Measurements from ENCODE around the gene NFASC.

NFASC gene

DNA sequence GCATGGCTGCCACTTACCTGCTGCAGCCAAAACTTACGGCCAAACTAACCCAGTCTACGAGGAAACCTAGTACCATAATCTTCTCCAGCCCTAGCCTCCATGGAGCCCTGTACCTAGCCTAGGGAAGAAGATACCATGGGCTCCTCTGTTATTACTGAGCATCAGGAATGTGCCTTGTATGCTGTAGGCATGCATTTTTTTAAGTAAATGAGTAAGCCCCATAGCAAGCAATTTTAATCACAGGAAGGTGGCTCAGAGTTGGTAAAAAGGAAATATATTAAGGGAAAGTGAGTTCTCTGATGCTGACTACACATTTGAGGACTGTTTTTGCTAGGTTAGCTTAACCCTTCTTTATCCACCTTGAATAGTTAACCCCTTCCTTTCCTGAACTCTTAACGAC is 21.2 kb downstream of the NFASC start:
- no peak for DNase-seq

GRCh38 chr1:204894031-204894430 is 23.4 kb downstream of the NFASC start:
- no peak for DNase-seq

DNA sequence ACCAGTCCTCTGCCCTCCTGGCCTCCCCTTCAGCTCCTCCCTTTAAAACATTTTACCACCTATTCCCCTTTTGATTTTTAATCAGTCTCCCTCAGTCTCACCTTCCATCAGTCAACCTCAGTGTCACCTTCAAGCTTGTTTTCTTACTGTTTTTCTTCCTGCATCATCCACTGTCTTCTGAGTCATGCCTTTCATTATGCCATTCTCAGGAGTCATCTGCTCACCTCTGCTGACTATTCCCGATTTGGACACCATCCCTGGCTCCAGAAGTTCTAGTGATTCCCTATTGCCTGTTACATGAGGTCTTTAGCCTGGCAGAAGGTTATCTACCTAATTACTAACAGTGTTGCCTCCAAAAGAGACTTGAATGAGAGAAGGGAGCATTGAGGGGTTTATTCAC is 23.9 kb downstream of the NFASC start:
- no peak for DNase-seq

DNA sequence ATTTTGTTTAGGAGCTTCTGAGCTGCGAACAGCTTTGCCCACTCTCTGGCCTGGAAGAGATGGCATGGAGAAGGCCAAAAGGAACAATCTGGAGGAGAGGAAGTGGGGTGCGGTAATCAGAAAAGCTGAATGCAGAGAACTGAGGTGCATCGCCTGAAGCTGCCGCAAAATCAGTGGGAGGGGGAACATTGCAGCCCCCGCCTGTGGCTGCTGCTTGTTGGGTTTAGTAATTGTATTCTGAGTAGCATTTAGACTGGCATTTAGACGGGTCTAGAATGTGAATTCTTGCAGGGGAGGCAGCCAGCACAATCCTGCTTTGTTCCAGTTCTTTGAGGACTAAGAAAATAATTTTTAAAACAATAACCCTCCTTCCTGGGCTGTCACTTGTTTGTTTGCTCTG is 25.4 kb downstream of the NFASC start:
- DNase-seq, result no peak

- DNase-seq, result no peak
Measured at GRCh38 chr1:204896787-204897469, 26.3 kb downstream of the NFASC start.

- no peak for DNase-seq
Measured at GRCh38 chr1:204900721-204901120, 30.1 kb downstream of the NFASC start.

GRCh38 chr1:204902671-204903070 is 32.0 kb downstream of the NFASC start:
- no peak for DNase-seq

DNA sequence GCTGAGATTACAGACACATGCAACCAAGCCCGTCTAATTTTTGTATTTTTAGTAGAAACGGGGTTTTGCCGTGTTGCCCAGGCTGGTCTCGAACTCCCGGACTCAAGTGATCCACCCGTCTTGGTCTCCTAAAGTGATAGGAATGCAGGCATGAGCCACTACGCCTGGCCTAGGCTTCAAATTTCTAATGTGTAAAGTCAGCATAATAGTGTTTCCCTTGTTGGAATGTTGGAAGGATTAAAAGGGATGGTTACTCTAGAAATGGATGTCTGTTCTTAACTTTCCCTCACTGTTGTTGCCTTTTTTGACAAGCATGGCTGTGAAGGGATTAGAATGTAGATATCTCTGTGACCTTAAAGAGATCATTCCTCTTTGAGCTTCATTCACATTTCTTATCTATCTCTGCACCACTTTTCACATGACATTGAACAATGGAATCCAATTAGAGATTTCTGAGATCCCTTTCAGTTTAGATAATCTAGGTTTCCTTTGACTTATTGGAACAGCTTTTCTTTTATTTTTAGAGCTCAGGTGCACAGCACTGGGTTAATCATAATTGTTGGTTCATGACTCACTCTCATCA is 33.7 kb downstream of the NFASC start:
- no peak for DNase-seq

DNA sequence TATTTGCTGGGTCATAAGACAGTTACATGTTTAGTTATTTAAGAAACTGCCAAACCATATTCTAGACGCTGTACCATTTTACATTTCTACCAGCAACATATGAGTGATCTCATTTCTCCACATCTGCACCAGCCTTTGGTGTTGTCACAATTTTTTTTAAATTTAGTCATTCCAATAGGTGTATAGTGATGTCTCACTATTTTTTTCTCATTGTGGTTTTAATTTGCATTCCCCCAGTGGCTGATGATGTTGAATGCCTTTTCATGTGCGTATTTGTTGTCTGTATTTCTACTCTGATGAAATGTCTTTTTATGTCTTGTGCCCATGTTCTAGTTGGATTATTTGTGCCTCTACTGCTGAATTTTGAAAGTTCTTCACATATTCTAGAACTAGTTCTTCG is 38.4 kb downstream of the NFASC start:
- no peak for DNase-seq

- DNase-seq, result no peak
Measured at GRCh38 chr1:204915861-204916495, 45.3 kb downstream of the NFASC start.

- no peak for DNase-seq
Measured at GRCh38 chr1:204917802-204918201, 47.1 kb downstream of the NFASC start.

- DNase-seq, result no peak
Measured at GRCh38 chr1:204920511-204920910, 49.8 kb downstream of the NFASC start.

DNA sequence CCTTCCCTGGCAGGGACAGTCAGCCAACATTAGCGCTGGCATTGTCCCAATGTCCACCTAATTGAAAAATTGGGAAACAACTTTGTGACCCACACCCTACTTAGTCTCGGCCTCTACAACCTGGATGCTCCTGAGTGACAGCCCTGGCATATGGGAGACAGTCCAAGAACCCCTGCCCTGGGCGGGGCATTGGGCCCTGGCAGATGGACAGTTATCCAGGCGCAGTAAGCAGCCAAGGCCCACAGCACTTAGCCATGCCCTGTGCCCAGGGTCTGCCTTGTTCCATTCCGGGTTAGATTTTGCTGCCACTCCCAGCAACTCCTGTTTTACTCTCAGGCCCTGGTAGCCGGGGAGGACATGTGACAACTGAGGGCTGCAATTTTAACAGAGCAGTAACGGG is 50.3 kb downstream of the NFASC start:
- no peak for DNase-seq

DNA sequence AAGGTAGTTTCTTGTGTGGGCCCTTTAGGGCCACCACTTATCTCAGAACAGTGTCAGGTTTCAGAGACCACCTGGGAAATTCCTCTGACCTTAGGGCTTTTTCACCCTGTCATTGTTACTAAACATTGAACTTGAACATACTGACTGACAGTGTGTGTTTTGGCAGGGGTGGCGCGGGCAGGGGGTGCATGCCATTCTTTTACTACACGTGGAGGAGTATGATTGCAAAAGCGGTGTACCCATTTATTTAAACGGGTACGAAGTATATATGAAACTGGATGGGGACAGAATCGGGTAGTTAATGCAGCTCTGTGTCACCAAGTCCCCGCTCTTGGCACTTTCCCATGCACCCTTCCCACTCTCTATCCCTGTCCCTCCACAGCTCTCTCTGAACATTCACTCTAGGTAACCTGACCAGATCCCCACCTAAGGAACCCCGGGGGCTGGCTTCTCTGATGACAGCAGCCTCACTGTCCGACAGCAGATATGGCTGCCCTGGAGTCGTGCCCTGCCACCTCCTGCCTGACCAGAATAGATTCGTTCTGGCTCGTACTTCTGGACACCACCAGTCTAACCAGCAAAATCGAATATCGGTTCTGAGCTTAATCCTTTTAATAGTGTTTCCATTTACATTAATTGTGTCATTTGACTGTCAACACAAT is 51.3 kb downstream of the NFASC start:
- no peak for DNase-seq

- no peak for DNase-seq
Measured at GRCh38 chr1:204923201-204923600, 52.5 kb downstream of the NFASC start.

DNA sequence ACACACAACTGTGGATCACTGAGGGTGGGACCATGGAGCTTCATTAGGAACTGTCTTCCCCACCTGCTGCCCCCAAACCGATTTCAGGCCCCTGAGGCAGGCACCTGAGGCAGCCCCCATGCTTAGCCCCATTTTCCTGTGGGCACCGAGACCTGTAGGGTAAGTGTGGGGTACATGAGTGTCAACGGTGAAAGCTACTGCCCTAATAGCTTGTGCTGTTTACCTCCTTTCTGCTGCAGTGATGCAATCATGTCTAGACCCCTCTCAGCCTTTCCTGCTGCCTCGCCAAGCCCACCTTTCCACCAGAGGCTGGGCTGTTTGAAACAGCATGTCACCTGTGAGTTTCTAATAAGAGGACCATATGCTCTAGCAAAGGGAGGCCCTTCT is 53.0 kb downstream of the NFASC start:
- DNase-seq, result no peak

DNA sequence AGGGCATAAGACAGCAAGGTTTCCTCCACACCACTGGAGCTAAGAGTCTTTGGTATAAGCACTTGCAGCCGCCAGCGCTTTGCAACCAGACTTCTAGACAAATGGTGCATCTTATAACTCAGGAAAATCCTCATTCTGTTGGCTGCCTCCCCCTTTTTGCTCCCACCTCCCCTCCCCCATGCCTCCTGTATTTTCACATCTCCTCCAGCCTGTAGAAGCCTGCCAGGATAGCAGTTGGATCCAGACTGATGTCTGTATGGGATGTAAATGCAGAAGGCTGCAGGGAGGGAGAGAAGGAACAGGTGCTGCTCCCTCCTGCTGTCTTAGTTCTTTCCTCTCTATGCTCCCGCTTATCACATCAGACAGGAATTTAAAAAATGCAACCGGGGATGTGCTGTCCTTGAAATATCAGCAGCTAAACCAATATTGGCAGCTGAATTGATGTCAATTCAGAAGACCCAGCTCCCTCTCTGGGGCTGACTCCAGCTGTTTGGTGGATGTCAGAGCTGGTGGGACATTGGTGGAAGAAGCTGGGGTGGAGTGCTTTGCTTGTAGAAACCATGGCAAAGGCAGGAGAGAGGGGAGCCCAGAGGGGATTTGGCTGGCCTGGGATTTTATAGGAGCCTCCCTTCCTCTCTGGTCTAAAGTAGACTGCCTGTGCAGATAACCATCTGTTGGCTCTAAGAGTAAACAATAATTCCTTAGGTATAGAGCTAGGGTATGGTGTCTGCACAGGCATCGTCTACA is 53.5 kb downstream of the NFASC start:
- DNase-seq, result no peak

DNA sequence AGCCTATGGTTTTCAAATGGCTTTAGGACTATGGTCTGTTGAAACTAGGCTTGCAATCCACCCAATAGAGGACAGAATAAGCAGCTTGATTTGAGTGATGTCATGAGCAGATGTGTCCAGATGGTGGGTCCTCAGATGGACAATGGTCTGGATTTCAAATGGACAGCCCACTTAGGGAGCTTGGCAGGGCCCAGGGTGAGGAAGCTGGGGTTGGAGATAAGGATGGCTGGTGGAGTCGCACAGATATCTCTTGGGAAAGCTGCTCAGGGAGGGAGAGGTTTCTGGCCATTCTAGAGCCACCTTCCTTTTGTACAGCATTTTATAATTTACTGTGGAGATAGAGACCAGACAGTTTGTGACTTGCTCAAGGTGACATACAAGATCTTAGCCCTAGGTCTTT is 55.0 kb downstream of the NFASC start:
- no peak for DNase-seq

- no peak for DNase-seq
Measured at GRCh38 chr1:204927673-204928641, 57.3 kb downstream of the NFASC start.

DNA sequence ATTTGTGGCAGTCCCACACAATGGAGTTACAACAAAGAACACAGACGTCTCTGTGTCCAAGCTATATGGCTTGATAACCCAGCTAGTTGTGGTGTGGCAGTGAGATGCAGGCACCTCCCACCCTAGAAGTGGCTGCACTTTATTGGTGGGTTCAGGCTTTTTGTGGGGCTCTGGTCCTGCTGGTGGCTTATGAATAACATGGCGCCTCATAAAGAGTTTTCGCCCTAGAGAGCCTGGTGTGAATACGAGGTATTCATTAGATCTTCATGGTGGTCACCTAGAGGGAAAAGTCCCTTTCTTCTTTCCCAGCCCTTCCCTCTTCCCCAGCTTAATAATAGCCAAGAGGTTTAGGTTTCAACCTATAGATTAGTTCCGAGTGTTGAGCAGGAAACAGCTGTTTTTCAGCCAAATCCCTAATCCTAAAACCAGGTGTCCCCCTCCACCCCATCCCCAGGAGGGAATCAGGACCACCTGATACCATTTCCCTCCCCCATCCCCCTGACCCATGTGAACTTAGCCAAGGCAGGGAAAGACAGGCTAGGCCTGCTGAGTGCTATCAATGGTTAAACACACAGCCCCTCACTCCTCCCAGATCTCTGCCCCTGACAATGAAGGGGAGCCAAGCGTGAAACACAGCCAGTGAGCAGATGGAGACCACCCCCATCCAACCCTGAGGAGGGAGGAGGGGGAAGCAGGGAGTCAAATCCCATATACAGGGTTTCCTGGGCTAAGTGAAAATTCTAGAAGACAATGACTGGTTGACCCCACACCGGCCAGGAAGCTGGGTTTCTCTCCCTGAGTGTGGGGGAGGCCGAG is 58.2 kb downstream of the NFASC start:
- no peak for DNase-seq

GRCh38 chr1:204929487-204930154 is 59.0 kb downstream of the NFASC start:
- no peak for DNase-seq

Data from suppressor macrophage treated with lipopolysaccharide for 4 hours (primary cell).